GM18499 (cell line): ENCODE measurements around the gene CASZ1.

ENCODE experiments used
- ATAC-seq: cut with Tn5 transposase; IDR thresholded peaks from one replicate; pipeline ENCODE4 v1.9.1; 2021; ENCODE audit warnings: moderate number of reproducible peaks; ENCODE audit not compliant: insufficient read depth, unreplicated experiment

The CASZ1 gene

GRCh38 chr1:10693497-10694273, 102.8 kb downstream of the CASZ1 start:
- no peak for ATAC-seq

- ATAC-seq = no peak
Measured at GRCh38 chr1:10693152-10693496, 103.3 kb downstream of the CASZ1 start.

- ATAC-seq = no peak
Measured at GRCh38 chr1:10692401-10693021, 103.9 kb downstream of the CASZ1 start.

- ATAC-seq = no peak
Measured at GRCh38 chr1:10691740-10692125, 104.7 kb downstream of the CASZ1 start.

DNA sequence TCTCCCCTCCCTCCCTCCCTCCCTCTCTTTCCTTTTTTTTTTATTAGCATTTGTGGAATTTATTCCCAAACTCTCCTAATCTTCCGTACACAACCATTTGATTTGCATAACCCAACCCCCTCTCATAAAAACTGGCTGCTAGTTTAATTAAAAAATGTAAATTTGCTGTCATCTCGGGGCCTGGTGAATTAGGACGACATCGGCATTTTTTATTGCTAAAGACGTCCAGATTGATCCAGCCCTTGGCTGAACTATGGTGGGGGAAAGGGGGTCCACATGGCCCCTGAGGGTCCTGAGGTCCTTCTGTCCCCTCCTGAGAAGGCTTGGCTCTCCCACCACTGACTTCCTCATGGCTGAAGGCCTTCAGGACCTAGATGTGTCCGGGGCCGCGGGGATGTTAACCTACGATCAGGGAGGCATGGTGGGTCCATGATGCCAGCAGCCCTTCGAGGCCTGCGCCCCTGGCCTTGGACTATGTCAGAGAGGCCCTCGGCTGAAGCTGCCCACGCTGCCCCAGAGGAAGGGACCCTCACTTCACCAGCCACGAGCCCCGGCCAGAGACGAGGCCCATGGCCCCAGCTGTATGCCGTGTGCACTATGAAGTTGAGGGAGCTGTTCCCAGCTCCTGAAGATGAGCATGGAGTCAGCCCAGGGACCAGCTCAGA, 105.2 kb downstream of the CASZ1 start:
- no peak for ATAC-seq

DNA sequence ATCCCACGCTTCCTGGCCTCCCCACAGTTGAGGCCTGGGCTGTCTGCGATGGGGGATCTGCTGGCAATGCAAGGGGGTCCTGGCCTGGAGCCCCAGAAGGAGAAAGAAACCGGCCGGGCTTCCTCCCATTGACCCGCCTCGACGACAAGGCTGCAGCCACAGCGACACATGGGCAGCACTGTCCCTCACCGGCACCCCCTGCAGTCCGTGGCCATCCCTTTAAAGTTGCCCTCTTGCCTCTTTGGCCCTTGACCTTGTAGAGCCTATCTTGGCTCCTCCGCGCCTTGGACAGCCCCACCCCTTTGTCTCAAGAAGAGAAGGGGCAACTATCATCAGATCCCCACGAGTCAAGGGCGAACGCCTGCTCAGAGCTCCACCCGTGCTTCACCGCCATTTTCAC, 106.0 kb downstream of the CASZ1 start:
- no peak for ATAC-seq

- ATAC-seq = no peak
Measured at GRCh38 chr1:10688409-10688786, 108.0 kb downstream of the CASZ1 start.

DNA sequence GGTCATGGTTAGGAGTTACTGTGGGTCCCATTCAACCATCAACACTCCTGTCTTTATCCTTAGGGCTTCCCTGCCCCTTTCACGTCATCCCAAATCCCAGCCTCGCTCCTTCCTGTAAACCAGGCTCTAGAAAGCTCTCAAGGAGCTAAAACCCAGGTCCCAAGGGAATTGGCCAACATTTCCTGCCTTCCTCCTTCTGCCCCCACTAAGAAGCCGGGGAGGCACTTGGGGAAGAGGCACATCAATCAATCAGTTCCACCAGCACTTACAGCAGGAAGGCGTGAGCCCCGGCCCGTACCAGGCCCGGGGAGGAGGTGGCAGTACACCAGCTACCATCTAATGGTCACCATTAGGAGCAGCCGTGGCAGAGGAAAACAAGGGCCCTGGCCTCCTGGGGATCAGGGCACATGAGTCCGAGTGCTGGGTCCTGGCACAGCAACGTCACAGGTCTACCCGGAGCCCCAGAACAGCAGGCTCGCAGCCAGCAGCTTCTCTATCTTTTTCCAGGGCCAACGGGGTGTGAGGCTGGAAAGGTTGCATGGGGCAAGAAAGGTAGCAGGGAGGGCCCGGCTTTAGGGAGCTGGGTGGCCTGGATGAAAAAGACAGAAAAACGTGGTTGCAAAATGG, 108.6 kb downstream of the CASZ1 start:
- no peak for ATAC-seq

- no peak for ATAC-seq
Measured at GRCh38 chr1:10687251-10687651, 109.2 kb downstream of the CASZ1 start.

DNA sequence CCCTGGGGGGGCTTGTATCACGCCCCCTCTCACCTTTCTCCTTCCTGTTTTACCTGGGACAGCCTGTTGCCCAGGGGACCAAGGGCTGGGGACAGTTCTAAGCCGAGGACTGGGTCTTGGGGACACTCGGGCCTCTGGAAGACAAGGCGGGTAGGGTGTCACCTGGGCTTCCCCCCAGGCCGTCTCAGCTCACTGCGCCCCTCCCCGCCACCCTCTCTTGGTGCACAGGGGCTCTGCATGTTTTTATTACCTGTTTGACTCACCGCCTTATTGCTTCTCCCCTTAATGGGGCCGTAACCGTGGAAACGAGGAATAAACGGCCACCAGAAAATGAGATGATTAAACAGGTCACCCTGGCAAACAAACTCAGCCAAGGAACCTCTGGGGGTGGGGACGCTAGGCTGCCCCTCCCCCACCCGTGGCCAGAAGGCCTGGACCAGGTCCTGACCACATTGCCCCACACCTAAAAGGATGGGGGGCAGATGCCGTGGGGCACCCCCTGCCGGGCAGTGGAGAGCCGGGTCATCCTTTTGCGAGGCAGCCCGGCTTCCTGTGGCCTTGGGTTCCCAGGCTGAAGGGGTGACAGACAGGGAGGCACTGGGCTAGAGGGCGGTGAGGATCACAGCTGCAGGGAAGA, 109.9 kb downstream of the CASZ1 start:
- no peak for ATAC-seq

GRCh38 chr1:10685808-10686403, 110.5 kb downstream of the CASZ1 start:
- no peak for ATAC-seq

- no peak for ATAC-seq
Measured at GRCh38 chr1:10685196-10685807, 111.1 kb downstream of the CASZ1 start.

GRCh38 chr1:10684221-10684620, 112.2 kb downstream of the CASZ1 start:
- ATAC-seq = no peak

GRCh38 chr1:10682449-10683309, 113.8 kb downstream of the CASZ1 start:
- ATAC-seq = no peak

GRCh38 chr1:10682108-10682445, 114.4 kb downstream of the CASZ1 start:
- no peak for ATAC-seq

DNA sequence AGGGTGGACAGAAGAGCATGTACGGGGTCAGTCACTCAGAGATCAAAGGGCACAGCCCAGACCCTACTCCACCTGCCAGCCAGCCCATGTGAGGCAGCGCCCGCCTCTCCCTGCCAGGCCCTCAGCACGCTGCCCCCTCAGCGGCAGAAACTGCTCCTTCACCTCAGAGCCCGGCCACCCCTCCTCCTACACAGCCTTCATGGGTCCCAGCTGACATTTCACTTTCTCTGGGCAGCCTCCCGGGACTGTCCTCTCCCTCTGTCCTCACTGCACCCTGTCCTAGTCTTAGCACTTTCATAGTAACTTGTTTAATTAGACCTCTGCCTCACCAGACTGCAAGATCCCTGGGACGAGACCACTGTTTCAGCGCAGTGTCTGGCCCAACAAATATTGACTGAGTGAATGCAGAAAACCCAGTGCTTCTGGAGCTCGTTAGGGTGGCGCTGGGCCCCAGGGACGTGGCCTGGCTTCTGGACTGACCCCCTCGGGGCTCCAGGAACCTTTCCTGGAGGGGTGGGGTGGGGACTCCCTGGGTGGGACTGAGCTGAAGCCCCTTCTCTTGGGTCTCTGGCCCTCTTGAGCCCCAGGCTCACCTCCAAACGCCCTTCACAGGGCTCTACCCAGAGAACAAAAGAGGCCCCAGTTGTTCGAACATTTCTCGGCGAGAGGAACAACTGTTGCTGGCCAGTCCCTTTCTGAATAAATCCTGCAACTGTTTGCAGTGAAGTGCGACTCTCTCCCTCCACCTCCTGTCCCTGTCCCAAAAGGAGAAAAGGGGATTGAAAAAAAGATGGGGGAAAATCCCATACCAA, 114.9 kb downstream of the CASZ1 start:
- ATAC-seq = no peak

DNA sequence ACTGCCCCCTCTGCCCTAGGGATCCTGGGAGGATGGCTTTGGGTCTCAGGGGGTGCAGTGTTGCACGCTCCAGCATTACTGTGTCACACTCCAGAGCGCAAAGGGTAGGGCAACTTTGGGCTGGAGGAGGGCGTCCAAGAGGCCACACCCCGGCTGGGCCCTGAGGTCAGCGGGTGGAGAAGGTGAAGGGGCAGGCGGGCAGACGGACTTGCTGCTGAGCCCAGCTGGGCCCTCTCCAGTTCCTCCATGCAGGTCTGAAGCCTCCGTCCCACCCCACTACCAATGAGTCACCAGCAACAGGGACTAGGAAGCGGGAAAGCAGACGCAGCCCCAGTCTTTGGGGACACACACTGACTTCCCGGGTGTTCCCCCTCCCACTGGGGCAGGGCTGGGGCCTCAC, 116.0 kb downstream of the CASZ1 start:
- no peak for ATAC-seq

DNA sequence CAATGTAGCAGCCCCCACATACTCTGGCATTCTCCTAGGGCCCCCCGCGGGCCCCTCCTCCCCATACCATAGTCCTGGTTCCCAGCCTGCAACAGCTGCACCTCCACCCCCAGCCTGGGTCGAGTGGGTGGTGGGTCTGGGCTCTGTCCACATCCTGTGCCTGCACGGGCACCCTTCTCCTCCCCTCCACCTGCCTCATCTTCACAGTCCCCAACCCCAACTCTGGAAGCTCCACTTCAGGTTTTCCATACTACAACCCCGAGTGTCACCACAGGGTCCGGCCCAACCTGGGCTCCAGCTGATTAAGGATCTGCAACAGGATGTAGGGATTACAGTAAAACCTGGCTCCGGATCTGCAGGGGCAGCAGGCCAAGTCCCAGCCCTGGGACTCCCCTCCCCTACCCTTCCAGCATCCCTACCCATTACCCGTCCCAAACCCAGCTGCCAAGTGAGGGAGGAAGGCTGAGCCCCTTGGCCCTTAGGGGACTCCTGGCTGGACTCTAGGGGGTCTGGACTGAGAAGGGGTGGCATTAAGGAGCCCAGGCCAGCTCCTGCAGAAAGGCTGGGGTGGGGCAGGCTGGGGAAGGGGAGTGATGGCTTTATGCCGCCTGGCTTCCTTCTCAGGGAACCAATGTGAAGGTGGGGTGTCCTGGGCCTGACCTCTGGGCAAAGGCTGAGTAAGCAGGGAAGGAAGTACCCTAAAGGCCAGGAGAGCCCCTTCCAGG, 116.8 kb downstream of the CASZ1 start:
- ATAC-seq = no peak
